ENCODE data around the gene PLEKHM3.
"Not testable (repeated sequence)": the region's sequence is repeated elsewhere in the genome, so short reads cannot be mapped to it uniquely, and the experiment has no call there.

- TF ChIP-seq CTCF (IDR thresholded peaks at IDR 0.05); POLR2AphosphoS5 (IDR thresholded peaks at IDR 0.05; ENCODE audit: low read depth, low read length); TCF7L2 (IDR thresholded peaks at IDR 0.05; ENCODE audit: low read depth, low read length); SIN3A (IDR thresholded peaks at IDR 0.05; ENCODE audit: borderline replicate concordance, insufficient read depth, low read depth, low read length); REST (IDR thresholded peaks at IDR 0.05; ENCODE audit: insufficient read depth in 1 of 2, low read depth in 2 of 2, low read length in 1 of 2): not testable (repeated sequence)
These were observed 7.1 kb downstream of the PLEKHM3 start for GRCh38 chr2:208018124-208018712.

All from Panc1 (cell line).